Neural cell (in vitro differentiated cells): ENCODE data around the gene PTPRR. TPM values are rescaled to one million over a fixed set of nuclear protein-coding genes. Genes with fewer than 3 reads are reported as not detected.

Source experiments
- H2AFZ ChIP-seq: fragments of 200-600, 300-800 bp; sonication (generic), shearing (Covaris generic); 2 replicates; pipeline ENCODE4 v1.6.0; 2014; ENCODE audit warnings: low read depth, mild to moderate bottlenecking, antibody characterized with exemption, low read length, moderate library complexity
- H3F3A ChIP-seq: fragments of 200-600 bp; shearing (Covaris generic); 2 replicates; pipeline ENCODE4 v1.6.1; 2016; ENCODE audit warnings: mild to moderate bottlenecking, moderate library complexity, mixed read lengths, antibody characterized with exemption, low read length; ENCODE audit not compliant: insufficient read depth, poor library complexity, severe bottlenecking
- H3K27ac ChIP-seq: fragments of 200-600, 300-800 bp; sonication (generic), shearing (Covaris generic); 2 replicates; pipeline ENCODE4 v1.5.1; 2014; ENCODE audit warnings: mild to moderate bottlenecking, low read length, moderate library complexity
- H3K27me3 ChIP-seq: fragments of 300-800, 200-600 bp; sonication (generic), shearing (Covaris generic); 2 replicates; pipeline ENCODE4 v1.6.0; 2014; ENCODE audit warnings: mild to moderate bottlenecking, low read depth, low read length, moderate library complexity; ENCODE audit not compliant: insufficient read depth
- H3K36me3 ChIP-seq: fragments of 300-800, 200-600 bp; sonication (generic), shearing (Covaris generic); 2 replicates; pipeline ENCODE4 v1.5.1; 2014; ENCODE audit warnings: mild to moderate bottlenecking, antibody characterized with exemption, low read length, moderate library complexity; ENCODE audit not compliant: insufficient read depth
- H3K4me2 ChIP-seq: fragments of 300-800, 200-600 bp; sonication (generic), shearing (Covaris generic); 2 replicates; pipeline ENCODE4 v1.6.0; 2014; ENCODE audit warnings: mild to moderate bottlenecking, low read length
- H3K4me3 ChIP-seq: fragments of 300-800, 200-600 bp; sonication (generic), shearing (Covaris generic); 2 replicates; pipeline ENCODE4 v1.5.1; 2014; ENCODE audit warnings: mild to moderate bottlenecking, low read length, moderate library complexity
- H3K79me2 ChIP-seq: fragments of 200-600 bp; shearing (Covaris generic); replicated peaks from 2 replicates; pipeline ENCODE4 v1.6.0; 2014; ENCODE audit warnings: mild to moderate bottlenecking, low read length, moderate library complexity; ENCODE audit not compliant: insufficient read depth
- H3K9ac ChIP-seq: fragments of 300-800, 200-600 bp; sonication (generic), shearing (Covaris generic); 2 replicates; pipeline ENCODE4 v1.6.1; 2016; ENCODE audit warnings: mild to moderate bottlenecking, low read length, mixed read lengths
- H3K9me2 ChIP-seq: fragments of 200-600 bp; shearing (Covaris generic); 2 replicates; pipeline ENCODE4 v1.6.1; 2016; ENCODE audit warnings: mild to moderate bottlenecking, low read length, mixed read lengths; ENCODE audit not compliant: insufficient read depth
- H3K9me3 ChIP-seq: fragments of 200-600, 300-800 bp; sonication (generic), shearing (Covaris generic); 2 replicates; pipeline ENCODE4 v1.6.1; 2016; ENCODE audit warnings: mild to moderate bottlenecking, mixed run types, low read length, moderate library complexity, mixed read lengths
- H4K20me1 ChIP-seq: fragments of 200-600 bp; shearing (Covaris generic); 2 replicates; pipeline ENCODE4 v1.6.1; 2016; ENCODE audit warnings: mild to moderate bottlenecking, mixed run types; ENCODE audit not compliant: insufficient read depth
- EP300 ChIP-seq: fragments of 450-650 bp; conservative IDR thresholded peaks from 2 replicates; pipeline ENCODE4 v1.6.1; 2014; ENCODE audit warnings: antibody characterized with exemption, mild to moderate bottlenecking, moderate library complexity; ENCODE audit not compliant: poor library complexity, severe bottlenecking
- EZH2 ChIP-seq: fragments of 200-600, 300-800 bp; shearing (Covaris generic), sonication (generic); IDR thresholded peaks from 2 replicates; pipeline ENCODE4 v1.6.1; 2014; ENCODE audit warnings: antibody characterized with exemption, low read length, borderline replicate concordance, mild to moderate bottlenecking; ENCODE audit not compliant: insufficient read depth, poor library complexity, severe bottlenecking
- MXI1 ChIP-seq: fragments of 450-650 bp; conservative IDR thresholded peaks from 2 replicates; pipeline ENCODE4 v1.6.1; 2014; ENCODE audit warnings: antibody characterized with exemption, mild to moderate bottlenecking; ENCODE audit not compliant: poor library complexity, severe bottlenecking
- POLR2AphosphoS5 ChIP-seq: IDR thresholded peaks from 2 replicates; pipeline ENCODE4 v1.6.1; 2012
- RAD21 ChIP-seq: fragments of 450-650 bp; conservative IDR thresholded peaks from 2 replicates; pipeline ENCODE4 v1.6.1; 2014; ENCODE audit warnings: antibody characterized with exemption, mild to moderate bottlenecking, moderate library complexity
- SMC3 ChIP-seq: fragments of 450-650 bp; conservative IDR thresholded peaks from 2 replicates; pipeline ENCODE4 v1.6.1; 2014; ENCODE audit warnings: antibody characterized with exemption, mild to moderate bottlenecking, moderate library complexity; ENCODE audit not compliant: poor library complexity
- TAF1 ChIP-seq: IDR thresholded peaks from 2 replicates; pipeline ENCODE4 v1.6.1; 2012; ENCODE audit warnings: low read depth
- polyA plus RNA-seq: library from polyadenylated mRNA; depleted of rRNA; stranded (reverse); fragments of >200 nt; gene quantifications from 2 replicates; pipeline ENCODE4 v1.2.3, GENCODE V29; 2014
- TF ChIP-seq, protein P1 (sequence below): IDR thresholded peaks from 2 replicates; pipeline ENCODE4 v1.6.1; 2012; ENCODE audit warnings: borderline replicate concordance
- TF ChIP-seq, protein P2 (sequence below): fragments of 450-650 bp; IDR thresholded peaks from 2 replicates; pipeline ENCODE4 v1.5.1; 2014; ENCODE audit warnings: antibody characterized with exemption, mild to moderate bottlenecking, moderate library complexity; ENCODE audit not compliant: poor library complexity, severe bottlenecking

PTPRR gene
- polyA plus RNA-seq, 1 donor from 2014 or later = 2.2 TPM

DNA sequence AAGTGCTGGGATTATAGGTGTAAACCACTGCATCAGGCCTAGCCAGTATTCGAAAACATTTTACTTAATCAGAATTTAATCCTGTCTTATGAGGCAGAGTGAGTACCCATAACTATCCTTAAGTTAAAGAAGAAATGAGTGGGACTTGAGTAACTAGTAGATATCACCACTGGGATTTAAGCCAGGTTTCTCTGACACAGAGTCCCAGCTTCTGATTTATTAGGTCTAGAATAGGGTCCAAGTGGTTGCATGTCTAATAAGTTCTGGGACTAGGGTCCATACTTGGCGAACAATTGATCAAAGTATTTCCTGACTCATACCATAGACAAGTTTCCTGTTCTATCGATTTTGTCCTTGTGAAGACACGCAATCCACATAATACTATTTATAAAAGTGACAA, 302.2 kb downstream of the PTPRR start:
- Histone ChIP-seq H3K4me2 (no peak overlapping the region), H3K9ac (no peak overlapping the region), H3K79me2 (no peaks in the 10 kb centered on the region), H3F3A (no peaks in the 10 kb centered on the region), H3K9me2 (no peaks in the 10 kb centered on the region), H3K4me3 (no peak overlapping the region), H3K27ac (no peak overlapping the region), H3K36me3 (no peaks in the 10 kb centered on the region), H3K27me3 (no peaks in the 10 kb centered on the region), H3K9me3 (no peaks in the 10 kb centered on the region), H4K20me1 (no peaks in the 10 kb centered on the region), H2AFZ (no peak overlapping the region)
- TF ChIP-seq SMC3 = no peak
- no peak for TF ChIP-seq RAD21
- no peak for TF ChIP-seq EZH2

DNA sequence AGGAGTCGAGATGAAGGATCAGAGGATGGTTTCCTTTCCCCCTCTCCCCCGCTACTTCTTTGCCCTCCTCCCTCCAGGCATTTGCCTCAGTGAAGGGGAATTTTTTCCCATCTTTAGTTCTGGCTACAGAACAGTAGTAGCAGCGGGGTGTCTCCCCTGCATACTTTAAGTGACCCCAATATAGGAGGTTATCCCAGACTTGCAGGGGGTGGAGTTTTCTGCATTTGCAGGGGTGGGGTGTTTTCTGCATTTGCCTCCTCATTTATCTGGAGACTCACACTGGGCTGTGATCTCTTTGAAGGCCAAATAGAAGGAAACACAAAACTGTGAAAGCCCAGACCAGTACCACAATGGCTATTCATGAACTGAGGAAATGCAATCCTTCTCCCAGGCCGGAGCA, 303.1 kb downstream of the PTPRR start:
- Histone ChIP-seq H3K27ac (no peak overlapping the region), H3K27me3 (no peaks in the 10 kb centered on the region), H3K36me3 (no peaks in the 10 kb centered on the region), H2AFZ (no peak overlapping the region), H3K4me3 (no peak overlapping the region), H3F3A (no peaks in the 10 kb centered on the region), H3K4me2 (no peak overlapping the region), H4K20me1 (no peaks in the 10 kb centered on the region), H3K9ac (no peak overlapping the region), H3K9me2 (no peaks in the 10 kb centered on the region), H3K9me3 (no peaks in the 10 kb centered on the region), H3K79me2 (no peaks in the 10 kb centered on the region)
- TF ChIP-seq RAD21 = no peak
- TF ChIP-seq, protein P1, sequence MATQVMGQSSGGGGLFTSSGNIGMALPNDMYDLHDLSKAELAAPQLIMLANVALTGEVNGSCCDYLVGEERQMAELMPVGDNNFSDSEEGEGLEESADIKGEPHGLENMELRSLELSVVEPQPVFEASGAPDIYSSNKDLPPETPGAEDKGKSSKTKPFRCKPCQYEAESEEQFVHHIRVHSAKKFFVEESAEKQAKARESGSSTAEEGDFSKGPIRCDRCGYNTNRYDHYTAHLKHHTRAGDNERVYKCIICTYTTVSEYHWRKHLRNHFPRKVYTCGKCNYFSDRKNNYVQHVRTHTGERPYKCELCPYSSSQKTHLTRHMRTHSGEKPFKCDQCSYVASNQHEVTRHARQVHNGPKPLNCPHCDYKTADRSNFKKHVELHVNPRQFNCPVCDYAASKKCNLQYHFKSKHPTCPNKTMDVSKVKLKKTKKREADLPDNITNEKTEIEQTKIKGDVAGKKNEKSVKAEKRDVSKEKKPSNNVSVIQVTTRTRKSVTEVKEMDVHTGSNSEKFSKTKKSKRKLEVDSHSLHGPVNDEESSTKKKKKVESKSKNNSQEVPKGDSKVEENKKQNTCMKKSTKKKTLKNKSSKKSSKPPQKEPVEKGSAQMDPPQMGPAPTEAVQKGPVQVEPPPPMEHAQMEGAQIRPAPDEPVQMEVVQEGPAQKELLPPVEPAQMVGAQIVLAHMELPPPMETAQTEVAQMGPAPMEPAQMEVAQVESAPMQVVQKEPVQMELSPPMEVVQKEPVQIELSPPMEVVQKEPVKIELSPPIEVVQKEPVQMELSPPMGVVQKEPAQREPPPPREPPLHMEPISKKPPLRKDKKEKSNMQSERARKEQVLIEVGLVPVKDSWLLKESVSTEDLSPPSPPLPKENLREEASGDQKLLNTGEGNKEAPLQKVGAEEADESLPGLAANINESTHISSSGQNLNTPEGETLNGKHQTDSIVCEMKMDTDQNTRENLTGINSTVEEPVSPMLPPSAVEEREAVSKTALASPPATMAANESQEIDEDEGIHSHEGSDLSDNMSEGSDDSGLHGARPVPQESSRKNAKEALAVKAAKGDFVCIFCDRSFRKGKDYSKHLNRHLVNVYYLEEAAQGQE = no peak
- no peak for TF ChIP-seq TAF1
- TF ChIP-seq MXI1 = no peak
- TF ChIP-seq EP300 = no peak

DNA sequence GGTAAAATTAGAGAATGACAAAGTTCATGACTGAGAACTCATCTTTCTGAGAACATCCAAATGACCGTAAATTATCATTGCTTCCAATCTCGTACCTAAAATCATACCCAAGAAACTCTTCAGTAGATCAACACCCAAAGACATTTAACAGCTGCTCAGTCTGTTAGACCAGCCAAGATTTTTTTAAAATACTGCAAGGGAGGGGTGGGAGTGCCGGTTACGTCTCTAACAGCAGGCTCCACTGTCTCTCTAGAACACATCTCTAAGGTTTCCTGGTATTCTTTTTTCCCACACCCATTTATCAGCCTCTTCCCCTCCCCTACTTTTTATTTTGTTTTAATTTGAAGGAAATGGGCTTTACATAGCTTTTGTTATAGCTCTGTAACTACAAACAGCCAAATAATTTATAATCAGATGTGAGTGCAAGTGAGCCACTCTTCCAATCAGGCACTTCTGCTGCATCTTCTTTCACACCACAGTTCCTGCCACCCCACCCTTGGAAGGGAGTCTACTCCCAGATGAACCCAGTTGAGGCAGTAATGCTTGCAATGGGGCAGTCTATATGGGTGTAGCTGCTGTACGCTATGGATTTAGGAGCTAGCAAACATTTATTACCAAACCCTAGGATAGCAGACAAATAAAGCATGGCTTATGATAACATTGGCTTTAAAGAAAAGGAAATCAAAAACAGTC, 305.2 kb downstream of the PTPRR start:
- no peaks in the 10 kb centered on the region for H4K20me1 ChIP-seq
- H3K4me2 ChIP-seq = no peak overlapping the region
- TF ChIP-seq RAD21 = no peak
- TF ChIP-seq EZH2 = no peak
- TF ChIP-seq, protein P2, sequence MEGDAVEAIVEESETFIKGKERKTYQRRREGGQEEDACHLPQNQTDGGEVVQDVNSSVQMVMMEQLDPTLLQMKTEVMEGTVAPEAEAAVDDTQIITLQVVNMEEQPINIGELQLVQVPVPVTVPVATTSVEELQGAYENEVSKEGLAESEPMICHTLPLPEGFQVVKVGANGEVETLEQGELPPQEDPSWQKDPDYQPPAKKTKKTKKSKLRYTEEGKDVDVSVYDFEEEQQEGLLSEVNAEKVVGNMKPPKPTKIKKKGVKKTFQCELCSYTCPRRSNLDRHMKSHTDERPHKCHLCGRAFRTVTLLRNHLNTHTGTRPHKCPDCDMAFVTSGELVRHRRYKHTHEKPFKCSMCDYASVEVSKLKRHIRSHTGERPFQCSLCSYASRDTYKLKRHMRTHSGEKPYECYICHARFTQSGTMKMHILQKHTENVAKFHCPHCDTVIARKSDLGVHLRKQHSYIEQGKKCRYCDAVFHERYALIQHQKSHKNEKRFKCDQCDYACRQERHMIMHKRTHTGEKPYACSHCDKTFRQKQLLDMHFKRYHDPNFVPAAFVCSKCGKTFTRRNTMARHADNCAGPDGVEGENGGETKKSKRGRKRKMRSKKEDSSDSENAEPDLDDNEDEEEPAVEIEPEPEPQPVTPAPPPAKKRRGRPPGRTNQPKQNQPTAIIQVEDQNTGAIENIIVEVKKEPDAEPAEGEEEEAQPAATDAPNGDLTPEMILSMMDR = no peak
- no peak for TF ChIP-seq POLR2AphosphoS5
- TF ChIP-seq EP300 = no peak
- TF ChIP-seq SMC3 = no peak
- TF ChIP-seq, protein P1 = no peak
- TF ChIP-seq TAF1 = no peak
- no peak for TF ChIP-seq MXI1
- no peak overlapping the region for H2AFZ ChIP-seq
- peaks cover 7% of the 10 kb centered on the region for H3K27me3 ChIP-seq
- no peak overlapping the region for H3K4me3 ChIP-seq
- no peaks in the 10 kb centered on the region for H3K9me3 ChIP-seq
- no peaks in the 10 kb centered on the region for H3F3A ChIP-seq
- H3K27ac ChIP-seq = no peak overlapping the region
- H3K36me3 ChIP-seq = no peaks in the 10 kb centered on the region
- H3K79me2 ChIP-seq = no peaks in the 10 kb centered on the region
- no peak overlapping the region for H3K9ac ChIP-seq
- no peaks in the 10 kb centered on the region for H3K9me2 ChIP-seq
